Measurements from ENCODE around the gene NLRP6. TPM values are rescaled to one million over a fixed set of nuclear protein-coding genes. Genes with fewer than 3 reads are reported as not detected.

The NLRP6 gene
- polyA plus RNA-seq, 1 experiment, result not detected

GRCh38 chr11:298406-299065 is 20.3 kb downstream of the NLRP6 start:
- Histone ChIP-seq H3K4me3 (ENCODE audit: low read depth, low read length) (no peak overlapping the region), H3K36me3 (ENCODE audit: control insufficient read depth, insufficient read depth, low read length) (peaks cover 4% of the 10 kb centered on the region), H3K27me3 (ENCODE audit: control insufficient read depth, insufficient read depth, low read length) (peaks cover 6% of the 10 kb centered on the region)
- POLR2A ChIA-PET, result no interaction called here
- no peak for DNase-seq (ENCODE audit: low read depth)
- TF ChIP-seq, protein P1, sequence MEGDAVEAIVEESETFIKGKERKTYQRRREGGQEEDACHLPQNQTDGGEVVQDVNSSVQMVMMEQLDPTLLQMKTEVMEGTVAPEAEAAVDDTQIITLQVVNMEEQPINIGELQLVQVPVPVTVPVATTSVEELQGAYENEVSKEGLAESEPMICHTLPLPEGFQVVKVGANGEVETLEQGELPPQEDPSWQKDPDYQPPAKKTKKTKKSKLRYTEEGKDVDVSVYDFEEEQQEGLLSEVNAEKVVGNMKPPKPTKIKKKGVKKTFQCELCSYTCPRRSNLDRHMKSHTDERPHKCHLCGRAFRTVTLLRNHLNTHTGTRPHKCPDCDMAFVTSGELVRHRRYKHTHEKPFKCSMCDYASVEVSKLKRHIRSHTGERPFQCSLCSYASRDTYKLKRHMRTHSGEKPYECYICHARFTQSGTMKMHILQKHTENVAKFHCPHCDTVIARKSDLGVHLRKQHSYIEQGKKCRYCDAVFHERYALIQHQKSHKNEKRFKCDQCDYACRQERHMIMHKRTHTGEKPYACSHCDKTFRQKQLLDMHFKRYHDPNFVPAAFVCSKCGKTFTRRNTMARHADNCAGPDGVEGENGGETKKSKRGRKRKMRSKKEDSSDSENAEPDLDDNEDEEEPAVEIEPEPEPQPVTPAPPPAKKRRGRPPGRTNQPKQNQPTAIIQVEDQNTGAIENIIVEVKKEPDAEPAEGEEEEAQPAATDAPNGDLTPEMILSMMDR (IDR thresholded peaks at IDR 0.05; ENCODE audit: insufficient read depth, low read depth, low read length), result no peak
- CTCF ChIA-PET, result interaction anchor here (1.3 kb wide), 1 partner anchor 73 kb away, joined by 3 read pairs; no protein-coding TSS in a partner anchor

GRCh38 chr11:299081-299891 is 21.1 kb downstream of the NLRP6 start, which contains the start of gene IFITM5:
TSS of gene IFITM5 (minus strand) at chr11:299526. CDS start at chr11:299490, 36 bp downstream.
- no peak for DNase-seq (ENCODE audit: low read depth)
- TF ChIP-seq, protein P1 (IDR thresholded peaks at IDR 0.05; ENCODE audit: insufficient read depth, low read depth, low read length), result no peak
- POLR2A ChIA-PET, result no interaction called here

DNA sequence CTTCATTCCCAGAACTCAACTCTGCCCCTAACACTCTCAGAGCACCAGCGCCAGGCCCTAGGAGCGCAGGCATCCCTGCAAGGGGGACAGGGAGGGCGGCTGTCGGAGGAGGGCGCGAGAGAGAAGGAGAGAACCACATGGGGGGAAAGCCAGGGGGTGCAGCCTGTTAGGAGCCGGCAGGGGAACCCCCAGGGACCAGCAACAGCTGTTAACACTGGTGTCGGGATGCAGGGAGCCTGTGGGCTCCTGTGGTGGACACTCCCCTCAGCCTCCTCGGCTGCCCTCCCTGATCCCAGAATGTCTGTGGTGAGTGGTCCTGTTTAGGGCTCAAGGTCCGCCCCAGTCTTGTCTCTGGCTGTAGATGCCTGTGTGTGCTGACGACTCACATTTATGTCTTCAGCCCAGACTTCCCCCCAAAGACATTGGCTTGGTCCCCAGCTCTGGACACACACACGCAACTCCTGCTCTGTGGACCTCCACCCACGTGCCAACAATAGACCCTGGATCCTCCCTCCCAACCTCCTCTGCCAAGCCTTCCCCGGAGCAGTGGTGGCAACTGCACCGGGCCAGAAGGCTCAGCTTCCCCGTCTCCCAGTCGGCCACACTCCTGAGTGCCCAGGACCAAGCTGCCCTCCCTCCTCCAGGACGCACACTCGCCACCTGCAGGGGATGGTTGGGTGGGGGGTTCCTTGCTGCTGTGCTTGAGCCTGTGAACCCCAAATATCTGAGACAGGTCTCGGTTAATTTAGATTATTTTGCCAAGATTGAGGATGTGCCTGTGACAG is 21.9 kb downstream of the NLRP6 start:
- peaks cover 6% of the 10 kb centered on the region for H3K27me3 ChIP-seq (ENCODE audit: control insufficient read depth, insufficient read depth, low read length)
- DNase-seq (ENCODE audit: low read depth), result no peak
- H3K36me3 ChIP-seq (ENCODE audit: control insufficient read depth, insufficient read depth, low read length), result peaks cover 1% of the 10 kb centered on the region; the same call in 1 of the 2 replicates
- TF ChIP-seq, protein P1 (IDR thresholded peaks at IDR 0.05; ENCODE audit: insufficient read depth, low read depth, low read length), result no peak
- no peak overlapping the region for H3K4me3 ChIP-seq (ENCODE audit: low read depth, low read length)
- CTCF ChIA-PET, result interaction anchor here (0.8 kb wide), 1 partner anchor 255 kb away, joined by 3 read pairs; no protein-coding TSS in a partner anchor
- POLR2A ChIA-PET, result no interaction called here

More at GRCh38 chr11:299081-299891, 21.1 kb downstream of the NLRP6 start, which contains the start of gene IFITM5:
- CTCF ChIA-PET, result interaction anchor here (0.8 to 1.3 kb wide), 2 partner anchors 72 to 256 kb away, joined by 3 read pairs; no protein-coding TSS in a partner anchor
- peaks cover 6% of the 10 kb centered on the region for H3K27me3 ChIP-seq (ENCODE audit: control insufficient read depth, insufficient read depth, low read length)
- no peak within 1 kb of the TSS for H3K4me3 ChIP-seq (ENCODE audit: low read depth, low read length)
- peaks cover 2% of the 10 kb centered on the region; the same call in 1 of the 2 replicates for H3K36me3 ChIP-seq (ENCODE audit: control insufficient read depth, insufficient read depth, low read length)

DNA sequence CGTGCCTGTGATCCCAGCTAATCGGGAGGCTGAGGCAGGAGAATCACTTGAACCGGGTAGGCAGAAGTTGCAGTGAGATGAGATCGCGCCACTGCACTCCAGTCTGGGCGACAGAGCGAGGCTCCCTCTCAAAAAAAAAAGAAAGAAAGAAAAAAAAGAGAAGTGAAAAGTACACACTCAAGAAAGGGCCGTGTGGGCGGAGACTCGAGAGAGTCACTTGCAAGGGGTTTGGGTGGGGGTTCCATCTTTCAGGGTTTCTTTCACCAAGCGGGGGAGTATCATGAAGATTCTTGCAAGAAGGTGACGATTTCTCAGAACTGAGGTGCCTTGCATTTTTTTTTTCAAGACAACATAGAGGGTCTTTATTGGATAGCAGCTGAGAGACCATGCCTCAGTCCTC is 25.2 kb downstream of the NLRP6 start:
- ChIA-PET POLR2A (no interaction called here), CTCF (interaction anchor here (1.9 to 5.0 kb wide), 4 partner anchors 13 to 145 kb away, joined by 5 to 57 read pairs (median 21); no protein-coding TSS in a partner anchor)
- TF ChIP-seq, protein P1 (IDR thresholded peaks at IDR 0.05; ENCODE audit: insufficient read depth, low read depth, low read length), result no peak
- no peak overlapping the region for H3K4me3 ChIP-seq (ENCODE audit: low read depth, low read length)
- no peaks in the 10 kb centered on the region for H3K36me3 ChIP-seq (ENCODE audit: control insufficient read depth, insufficient read depth, low read length)
- no peak for DNase-seq (ENCODE audit: low read depth)
- H3K27me3 ChIP-seq (ENCODE audit: control insufficient read depth, insufficient read depth, low read length), result peaks cover 6% of the 10 kb centered on the region
